Liver (tissue), 9 donors: Measurements from ENCODE around the gene TSPAN16. TPM values are rescaled to one million over a fixed set of nuclear protein-coding genes. Genes with fewer than 3 reads are reported as not detected.
"Not testable (repeated sequence)": the region's sequence is repeated elsewhere in the genome, so short reads cannot be mapped to it uniquely, and the experiment has no call there.

ENCODE experiments used
- DNase-seq: peaks from one replicate; pipeline ENCODE4 v3.0.0-alpha.2; 2017; ENCODE audit warnings: low spot score
- H3K27ac ChIP-seq, 2 donors: one replicate each; pipeline ENCODE4 v1.7.0; 2013; ENCODE audit warnings: inconsistent platforms in 2 of 2, low read length in 2 of 2, control low read depth in 1 of 2, low read depth in 1 of 2, mild to moderate bottlenecking in 1 of 2
- H3K27me3 ChIP-seq, 4 donors: one replicate each; pipeline versions ENCODE4 v1.6.1 to v1.7.0; 2013; ENCODE audit warnings: low read length in 3 of 4, inconsistent platforms in 1 of 4, mild to moderate bottlenecking in 1 of 4, moderate library complexity in 1 of 4; ENCODE audit not compliant: control insufficient read depth in 4 of 4, insufficient read depth in 4 of 4
- H3K36me3 ChIP-seq, 4 donors: one replicate each; pipeline versions ENCODE4 v1.6.1 to v1.7.0; 2013; ENCODE audit warnings: low read length in 3 of 4, mild to moderate bottlenecking in 3 of 4, low read depth in 1 of 4, moderate library complexity in 1 of 4; ENCODE audit not compliant: control insufficient read depth in 4 of 4, insufficient read depth in 3 of 4
- H3K4me1 ChIP-seq, 4 donors: one replicate each; pipeline versions ENCODE4 v1.6.1 to v1.7.0; 2013; ENCODE audit warnings: low read length in 3 of 4, mild to moderate bottlenecking in 3 of 4, moderate library complexity in 1 of 4; ENCODE audit not compliant: control insufficient read depth in 4 of 4, insufficient read depth in 4 of 4
- H3K4me3 ChIP-seq, 3 donors: one replicate each; pipeline versions ENCODE4 v1.6.1 to v1.7.0; 2013; ENCODE audit warnings: low read length in 3 of 3, control low read depth in 1 of 3, low read depth in 1 of 3, mild to moderate bottlenecking in 1 of 3
- H3K9ac ChIP-seq, 2 donors: one replicate each; pipeline ENCODE4 v1.7.0; 2013; ENCODE audit warnings: low read length in 2 of 2, mild to moderate bottlenecking in 2 of 2, moderate library complexity in 2 of 2, control low read depth in 1 of 2, low read depth in 1 of 2
- H3K9me3 ChIP-seq, 4 donors: one replicate each; pipeline versions ENCODE4 v1.6.1 to v1.7.0; 2013; ENCODE audit warnings: low read length in 3 of 4; ENCODE audit not compliant: control insufficient read depth in 4 of 4
- ATF3 ChIP-seq: IDR thresholded peaks from 2 replicates; pipeline ENCODE4 v1.6.1; 2016; ENCODE audit warnings: antibody characterized with exemption
- EGR1 ChIP-seq, 2 donors: IDR thresholded peaks; 2 replicates each; pipeline ENCODE4 v1.6.1; 2016 to 2018; ENCODE audit warnings: antibody characterized with exemption in 2 of 2, low read depth in 2 of 2
- FOXA1 ChIP-seq: IDR thresholded peaks from 2 replicates; pipeline ENCODE4 v1.6.1; 2016; ENCODE audit warnings: antibody characterized with exemption
- FOXA2 ChIP-seq: IDR thresholded peaks from 2 replicates; pipeline ENCODE4 v1.6.1; 2016; ENCODE audit warnings: antibody characterized with exemption
- GABPA ChIP-seq, 2 donors: IDR thresholded peaks in 1 of 2; conservative IDR thresholded peaks in 1 of 2; 2 replicates each; pipeline ENCODE4 v1.6.1; 2016; ENCODE audit warnings: antibody characterized with exemption in 2 of 2, mild to moderate bottlenecking in 1 of 2, moderate library complexity in 1 of 2
- HNF4A ChIP-seq, 2 donors: conservative IDR thresholded peaks; 2 replicates each; pipeline ENCODE4 v1.6.1; 2016; ENCODE audit warnings: antibody characterized with exemption in 2 of 2, mild to moderate bottlenecking in 2 of 2
- JUND ChIP-seq, 2 donors: IDR thresholded peaks; 2 replicates each; pipeline ENCODE4 v1.6.1; 2016; ENCODE audit warnings: antibody characterized with exemption in 2 of 2
- RXRA ChIP-seq, 2 donors: IDR thresholded peaks; 2 replicates each; pipeline ENCODE4 v1.6.1; 2017 to 2018; ENCODE audit warnings: antibody characterized with exemption in 2 of 2, mild to moderate bottlenecking in 1 of 2
- SP1 ChIP-seq: IDR thresholded peaks from 2 replicates; pipeline ENCODE4 v1.6.1; 2018; ENCODE audit warnings: antibody characterized with exemption, mild to moderate bottlenecking
- YY1 ChIP-seq: IDR thresholded peaks from 2 replicates; pipeline ENCODE4 v1.6.1; 2016; ENCODE audit warnings: antibody characterized with exemption, mild to moderate bottlenecking
- ZBTB33 ChIP-seq: IDR thresholded peaks from 2 replicates; pipeline ENCODE4 v1.6.1; 2016; ENCODE audit warnings: antibody characterized with exemption
- WGBS: extraction: QIAGEN DNeasy Blood & Tissue Kit; methylation state at CpG from one replicate; pipeline ENCODE4 v1.1.7; 2013; 5-methylcytosine and 5-hydroxymethylcytosine counted together
- polyA plus RNA-seq, 2 donors: library from polyadenylated mRNA; stranded (reverse) in 1 of 2; unstranded in 1 of 2; fragments of 200-250 nt in 1 of 2; fragments of >200 nt in 1 of 2; fragmentation: Nextera tagmentation in 1 of 2; extraction: Ambion mirVana in 1 of 2; gene quantifications; one replicate each; pipeline versions ENCODE4 v1.2.1 to v1.2.3, GENCODE V29; 2013 to 2015
- total RNA-seq, 2 donors: library from RNA; depleted of rRNA; stranded (reverse); fragments of >200 nt; gene quantifications; one replicate each; pipeline ENCODE4 v1.2.3, GENCODE V29; 2014
- TF ChIP-seq, protein P1 (sequence below): IDR thresholded peaks from 2 replicates; pipeline ENCODE4 v1.6.1; 2016; ENCODE audit warnings: antibody characterized with exemption, mild to moderate bottlenecking
- donor health status: healthy.
- donor health status: healthy.
- donor health status: healthy.
- donor health status: healthy.
- donor health status: healthy.

Gene TSPAN16
- total and polyA plus RNA-seq, 4 donors: not detected

GRCh38 chr19:11331502-11331901 lies 35.5 kb downstream of the TSPAN16 start:
- Histone ChIP-seq H3K9me3 (no peaks in the 10 kb centered on the region), H3K36me3 (peaks cover 2 to 11% (median 5%) of the 10 kb centered on the region in 4 donors), H3K4me1 (no peaks in the 10 kb centered on the region), H3K27me3 (no peaks in the 10 kb centered on the region), H3K4me3 (no peak overlapping the region), H3K27ac (no peak overlapping the region), H3K9ac (no peak overlapping the region)
- no peak for DNase-seq
- TF ChIP-seq SP1: no peak
- TF ChIP-seq RXRA (IDR thresholded peaks at IDR 0.05): no peak
- TF ChIP-seq ATF3: no peak
- no peak for TF ChIP-seq YY1
- TF ChIP-seq, protein P1, sequence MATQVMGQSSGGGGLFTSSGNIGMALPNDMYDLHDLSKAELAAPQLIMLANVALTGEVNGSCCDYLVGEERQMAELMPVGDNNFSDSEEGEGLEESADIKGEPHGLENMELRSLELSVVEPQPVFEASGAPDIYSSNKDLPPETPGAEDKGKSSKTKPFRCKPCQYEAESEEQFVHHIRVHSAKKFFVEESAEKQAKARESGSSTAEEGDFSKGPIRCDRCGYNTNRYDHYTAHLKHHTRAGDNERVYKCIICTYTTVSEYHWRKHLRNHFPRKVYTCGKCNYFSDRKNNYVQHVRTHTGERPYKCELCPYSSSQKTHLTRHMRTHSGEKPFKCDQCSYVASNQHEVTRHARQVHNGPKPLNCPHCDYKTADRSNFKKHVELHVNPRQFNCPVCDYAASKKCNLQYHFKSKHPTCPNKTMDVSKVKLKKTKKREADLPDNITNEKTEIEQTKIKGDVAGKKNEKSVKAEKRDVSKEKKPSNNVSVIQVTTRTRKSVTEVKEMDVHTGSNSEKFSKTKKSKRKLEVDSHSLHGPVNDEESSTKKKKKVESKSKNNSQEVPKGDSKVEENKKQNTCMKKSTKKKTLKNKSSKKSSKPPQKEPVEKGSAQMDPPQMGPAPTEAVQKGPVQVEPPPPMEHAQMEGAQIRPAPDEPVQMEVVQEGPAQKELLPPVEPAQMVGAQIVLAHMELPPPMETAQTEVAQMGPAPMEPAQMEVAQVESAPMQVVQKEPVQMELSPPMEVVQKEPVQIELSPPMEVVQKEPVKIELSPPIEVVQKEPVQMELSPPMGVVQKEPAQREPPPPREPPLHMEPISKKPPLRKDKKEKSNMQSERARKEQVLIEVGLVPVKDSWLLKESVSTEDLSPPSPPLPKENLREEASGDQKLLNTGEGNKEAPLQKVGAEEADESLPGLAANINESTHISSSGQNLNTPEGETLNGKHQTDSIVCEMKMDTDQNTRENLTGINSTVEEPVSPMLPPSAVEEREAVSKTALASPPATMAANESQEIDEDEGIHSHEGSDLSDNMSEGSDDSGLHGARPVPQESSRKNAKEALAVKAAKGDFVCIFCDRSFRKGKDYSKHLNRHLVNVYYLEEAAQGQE: no peak
- TF ChIP-seq FOXA2: no peak
- no peak for TF ChIP-seq HNF4A (conservative IDR thresholded peaks at IDR 0.05)
- no peak for TF ChIP-seq ZBTB33
- no peak for TF ChIP-seq EGR1 (IDR thresholded peaks at IDR 0.05; ENCODE audit: low read depth in 2 of 2)
- TF ChIP-seq GABPA (IDR thresholded peaks at IDR 0.05 in 1 of 2, conservative IDR thresholded peaks at IDR 0.05 in 1 of 2): no peak
- TF ChIP-seq FOXA1: no peak
- WGBS: 88% methylated on average over 4 of the region's 4 CpGs

DNA sequence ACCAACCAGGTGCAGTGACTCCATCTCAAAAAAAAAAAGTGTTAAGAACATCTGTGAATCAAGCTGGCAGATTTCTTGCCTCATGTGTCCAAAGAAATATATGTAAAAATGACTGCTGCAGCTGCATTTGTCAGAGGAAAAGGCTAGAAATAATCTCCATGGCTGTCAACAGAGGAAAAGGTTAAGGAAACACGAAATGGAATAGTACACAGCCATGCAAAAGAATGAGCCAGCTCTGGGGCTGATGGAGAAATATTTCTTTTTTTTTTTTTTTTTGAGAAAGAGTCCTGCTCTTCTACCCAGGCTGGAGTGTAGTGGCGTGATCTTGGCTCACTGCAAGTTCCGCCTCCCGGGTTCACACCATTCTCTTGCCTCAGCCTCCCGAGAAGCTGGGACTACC lies 36.9 kb downstream of the TSPAN16 start:
- no peaks in the 10 kb centered on the region for H3K4me1 ChIP-seq
- H3K4me3 ChIP-seq: no peak overlapping the region
- H3K27ac ChIP-seq: no peak overlapping the region
- no peaks in the 10 kb centered on the region for H3K9me3 ChIP-seq
- 96% methylated on average over 5 of the region's 5 CpGs for WGBS
- H3K9ac ChIP-seq: no peak overlapping the region
- peaks cover 2 to 9% (median 5%) of the 10 kb centered on the region in 4 donors for H3K36me3 ChIP-seq
- TF ChIP-seq ATF3 (no peak), EGR1 (IDR thresholded peaks at IDR 0.05; ENCODE audit: low read depth in 2 of 2) (no peak), HNF4A (conservative IDR thresholded peaks at IDR 0.05) (no peak), FOXA1 (no peak), JUND (IDR thresholded peaks at IDR 0.05) (no peak)
- TF ChIP-seq, protein P1: no peak
- H3K27me3 ChIP-seq: no peaks in the 10 kb centered on the region
- no peak for DNase-seq

DNA sequence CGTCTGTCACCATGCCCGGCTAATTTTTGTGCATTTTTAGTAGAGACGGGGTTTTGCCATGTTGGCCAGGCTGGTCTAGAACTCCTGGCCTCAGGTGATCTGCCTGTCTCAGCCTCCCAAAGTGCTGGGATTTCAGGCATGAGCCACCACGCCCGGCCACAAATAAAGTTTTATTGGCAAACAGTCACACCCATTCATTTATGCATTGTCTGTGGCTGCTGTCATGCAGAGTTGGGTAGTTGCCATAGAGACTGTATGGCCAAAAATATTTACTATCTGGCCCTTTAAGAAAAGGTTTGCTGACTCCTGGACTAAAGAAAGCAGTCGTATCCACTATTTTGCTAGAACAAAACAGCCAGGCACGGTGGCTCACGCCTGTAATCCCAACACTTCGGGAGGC lies 37.9 kb downstream of the TSPAN16 start:
- not testable (repeated sequence) for DNase-seq, H3K27me3 ChIP-seq, H3K27ac ChIP-seq, H3K36me3 ChIP-seq, H3K4me1 ChIP-seq, H3K9me3 ChIP-seq, H3K4me3 ChIP-seq, H3K9ac ChIP-seq
- 92% methylated on average over 9 of the region's 9 CpGs for WGBS
